ENCODE measurements around the gene IL17RC.
A peak's percentile ranks its signal among the peaks of the same experiment; 100 is the strongest.
"Not testable (repeated sequence)": the region's sequence is repeated elsewhere in the genome, so short reads cannot be mapped to it uniquely, and the experiment has no call there.

The IL17RC gene

GRCh38 chr3:9914559-9915253 is 2.2 kb upstream of the IL17RC start:
- no peak for DNase-seq (ENCODE audit: low read depth in 2 of 2, low spot score in 1 of 2)

DNA sequence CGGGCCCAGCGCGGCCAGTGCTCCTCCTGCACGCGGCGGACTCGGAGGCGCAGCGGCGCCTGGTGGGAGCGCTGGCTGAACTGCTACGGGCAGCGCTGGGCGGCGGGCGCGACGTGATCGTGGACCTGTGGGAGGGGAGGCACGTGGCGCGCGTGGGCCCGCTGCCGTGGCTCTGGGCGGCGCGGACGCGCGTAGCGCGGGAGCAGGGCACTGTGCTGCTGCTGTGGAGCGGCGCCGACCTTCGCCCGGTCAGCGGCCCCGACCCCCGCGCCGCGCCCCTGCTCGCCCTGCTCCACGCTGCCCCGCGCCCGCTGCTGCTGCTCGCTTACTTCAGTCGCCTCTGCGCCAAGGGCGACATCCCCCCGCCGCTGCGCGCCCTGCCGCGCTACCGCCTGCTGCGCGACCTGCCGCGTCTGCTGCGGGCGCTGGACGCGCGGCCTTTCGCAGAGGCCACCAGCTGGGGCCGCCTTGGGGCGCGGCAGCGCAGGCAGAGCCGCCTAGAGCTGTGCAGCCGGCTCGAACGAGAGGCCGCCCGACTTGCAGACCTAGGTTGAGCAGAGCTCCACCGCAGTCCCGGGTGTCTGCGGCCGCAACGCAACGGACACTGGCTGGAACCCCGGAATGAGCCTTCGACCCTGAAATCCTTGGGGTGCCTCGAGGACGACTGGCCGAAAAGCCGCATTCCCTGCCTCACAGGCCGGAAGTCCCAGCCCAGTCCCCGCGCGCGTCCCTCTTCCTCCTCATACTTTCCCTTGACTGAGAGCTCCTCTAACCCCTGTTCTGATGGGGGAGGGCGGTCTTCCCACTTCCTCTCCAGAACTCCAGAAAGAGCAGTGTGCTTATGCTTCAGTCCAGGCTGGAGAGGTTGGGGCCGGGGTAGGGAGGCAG is 1.4 kb upstream of the IL17RC start:
- no peak for DNase-seq (ENCODE audit: low read depth in 2 of 2, low spot score in 1 of 2)

DNA sequence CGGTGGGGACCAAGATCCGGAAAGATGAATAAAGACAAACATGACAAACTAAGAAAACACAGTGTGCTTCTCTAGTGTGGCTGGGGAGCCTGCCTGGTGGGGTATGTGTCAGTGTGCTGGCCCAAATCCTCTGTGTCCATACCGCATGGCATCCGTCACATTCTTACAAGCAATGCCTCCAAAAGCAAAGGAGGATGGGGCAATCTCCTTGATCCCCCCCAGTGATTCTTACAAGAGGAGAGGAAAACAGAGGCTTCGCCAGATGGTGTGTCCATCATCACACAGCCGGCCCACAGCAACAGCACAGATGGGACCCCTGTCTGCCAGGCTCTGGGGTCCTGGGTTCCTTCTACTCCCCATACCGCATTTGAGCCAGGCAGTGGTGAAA is 558 bp upstream of the IL17RC start:
- DNase-seq (ENCODE audit: low read depth in 2 of 2, low spot score in 1 of 2) = no peak

- no peak for DNase-seq (ENCODE audit: low read depth in 2 of 2, low spot score in 1 of 2)
Measured at GRCh38 chr3:9917820-9918219, 922 bp downstream of the IL17RC start.

- DNase-seq (ENCODE audit: low read depth in 2 of 2, low spot score in 1 of 2) = no peak
Measured at GRCh38 chr3:9918261-9919038, 1.6 kb downstream of the IL17RC start.

DNA sequence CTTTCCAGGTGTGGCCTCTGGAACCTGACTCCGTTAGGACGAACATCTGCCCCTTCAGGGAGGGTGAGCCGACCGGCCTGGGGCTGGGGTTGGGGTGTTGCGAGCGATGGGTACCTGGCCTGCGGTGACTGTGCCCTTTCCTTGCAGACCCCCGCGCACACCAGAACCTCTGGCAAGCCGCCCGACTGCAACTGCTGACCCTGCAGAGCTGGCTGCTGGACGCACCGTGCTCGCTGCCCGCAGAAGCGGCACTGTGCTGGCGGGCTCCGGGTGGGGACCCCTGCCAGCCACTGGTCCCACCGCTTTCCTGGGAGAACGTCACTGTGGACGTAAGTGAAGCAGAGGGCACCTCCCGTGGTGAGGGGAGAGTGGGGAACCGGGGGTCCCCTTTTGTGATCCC is 11.3 kb downstream of the IL17RC start:
- DNase-seq (ENCODE audit: low read depth in 2 of 2, low spot score in 1 of 2) = no peak

DNA sequence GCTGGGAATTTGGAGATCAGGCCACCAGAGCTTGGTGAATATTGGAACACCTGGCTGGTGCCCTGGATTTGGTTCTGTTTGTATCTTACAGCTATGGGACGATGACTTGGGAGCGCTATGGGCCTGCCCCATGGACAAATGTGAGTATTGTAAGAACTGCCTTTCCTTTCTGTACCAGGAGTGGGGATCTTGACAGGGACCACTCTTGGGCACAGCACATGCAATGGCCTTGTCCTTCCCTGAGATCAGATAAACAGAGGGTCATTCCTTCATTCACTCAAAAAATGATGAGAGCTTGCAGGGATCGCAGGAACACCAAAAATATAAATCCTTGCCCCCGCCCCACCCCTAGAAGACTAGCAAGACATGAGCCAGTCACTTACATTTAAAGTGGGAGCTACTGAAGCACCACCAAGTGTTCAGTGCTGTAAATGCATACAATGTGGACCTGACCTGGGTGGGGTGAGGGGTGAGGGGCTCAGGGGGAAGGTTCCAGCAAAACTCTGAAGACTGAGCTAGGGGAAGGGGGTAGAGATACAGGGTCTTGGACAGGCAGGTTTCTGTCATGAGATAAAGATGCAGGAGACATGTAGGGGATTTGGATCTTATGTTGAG is 14.0 kb downstream of the IL17RC start:
- DNase-seq (ENCODE audit: low read depth in 2 of 2, low spot score in 1 of 2) = no peak

DNA sequence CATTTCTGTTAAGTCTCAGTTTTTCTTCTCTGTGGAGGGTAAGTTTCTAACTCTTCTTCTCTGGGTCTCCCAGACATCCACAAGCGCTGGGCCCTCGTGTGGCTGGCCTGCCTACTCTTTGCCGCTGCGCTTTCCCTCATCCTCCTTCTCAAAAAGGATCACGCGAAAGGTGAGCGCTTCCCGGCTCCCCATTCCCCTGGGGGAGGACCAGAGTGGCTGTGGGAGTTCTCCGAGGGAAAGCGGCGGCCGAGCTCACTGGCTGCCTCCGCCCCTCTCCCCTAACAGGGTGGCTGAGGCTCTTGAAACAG is 15.6 kb downstream of the IL17RC start:
- no peak for DNase-seq (ENCODE audit: low read depth in 2 of 2, low spot score in 1 of 2)

DNA sequence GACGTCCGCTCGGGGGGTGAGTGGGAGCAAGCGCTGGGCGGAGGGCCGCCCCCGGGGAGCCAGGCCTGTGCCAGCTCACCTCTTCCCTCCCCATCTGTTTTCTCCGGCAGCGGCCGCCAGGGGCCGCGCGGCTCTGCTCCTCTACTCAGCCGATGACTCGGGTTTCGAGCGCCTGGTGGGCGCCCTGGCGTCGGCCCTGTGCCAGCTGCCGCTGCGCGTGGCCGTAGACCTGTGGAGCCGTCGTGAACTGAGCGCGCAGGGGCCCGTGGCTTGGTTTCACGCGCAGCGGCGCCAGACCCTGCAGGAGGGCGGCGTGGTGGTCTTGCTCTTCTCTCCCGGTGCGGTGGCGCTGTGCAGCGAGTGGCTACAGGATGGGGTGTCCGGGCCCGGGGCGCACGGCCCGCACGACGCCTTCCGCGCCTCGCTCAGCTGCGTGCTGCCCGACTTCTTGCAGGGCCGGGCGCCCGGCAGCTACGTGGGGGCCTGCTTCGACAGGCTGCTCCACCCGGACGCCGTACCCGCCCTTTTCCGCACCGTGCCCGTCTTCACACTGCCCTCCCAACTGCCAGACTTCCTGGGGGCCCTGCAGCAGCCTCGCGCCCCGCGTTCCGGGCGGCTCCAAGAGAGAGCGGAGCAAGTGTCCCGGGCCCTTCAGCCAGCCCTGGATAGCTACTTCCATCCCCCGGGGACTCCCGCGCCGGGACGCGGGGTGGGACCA is 16.1 kb downstream of the IL17RC start:
- DNase-seq (ENCODE audit: low read depth in 2 of 2, low spot score in 1 of 2) = peak; percentile 60 to 80

DNA sequence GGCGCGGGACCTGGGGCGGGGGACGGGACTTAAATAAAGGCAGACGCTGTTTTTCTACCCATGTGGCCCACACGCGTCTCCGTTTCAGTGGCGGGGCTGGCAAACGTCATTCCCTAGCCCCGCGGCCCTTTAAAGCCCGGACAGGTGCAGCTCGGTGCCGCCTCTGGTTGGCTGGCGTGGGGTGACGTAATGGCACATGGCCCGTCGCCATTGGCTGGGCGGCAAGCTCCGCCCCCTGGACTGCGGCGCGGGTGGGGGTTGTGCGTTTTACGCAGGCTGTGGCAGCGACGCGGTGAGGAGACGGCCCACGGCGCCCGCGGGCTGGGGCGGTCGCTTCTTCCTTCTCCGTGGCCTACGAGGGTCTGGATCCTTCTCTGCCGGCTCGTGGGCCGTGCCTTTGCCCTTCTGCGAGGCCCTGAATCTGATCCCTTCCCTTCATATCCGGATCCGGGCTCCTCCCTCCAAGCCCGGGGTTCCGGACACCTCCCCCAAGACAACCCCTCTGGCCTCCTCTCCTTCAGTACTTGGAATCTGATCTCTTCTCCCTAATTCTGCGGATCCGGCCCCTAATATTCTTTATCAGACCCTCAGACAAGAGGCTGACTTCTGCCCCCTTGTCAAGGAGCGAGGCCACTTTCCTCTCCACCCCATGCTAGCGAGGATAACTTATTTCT is 16.8 kb downstream of the IL17RC start, which contains the start of gene CRELD1:
CRELD1 (plus strand) TSS at position 274 of the 674 bp plus-strand sequence. CDS start 605 bp downstream, outside the sequence.
- peak; percentile 95 to 96 for DNase-seq (ENCODE audit: low read depth in 2 of 2, low spot score in 1 of 2)

DNA sequence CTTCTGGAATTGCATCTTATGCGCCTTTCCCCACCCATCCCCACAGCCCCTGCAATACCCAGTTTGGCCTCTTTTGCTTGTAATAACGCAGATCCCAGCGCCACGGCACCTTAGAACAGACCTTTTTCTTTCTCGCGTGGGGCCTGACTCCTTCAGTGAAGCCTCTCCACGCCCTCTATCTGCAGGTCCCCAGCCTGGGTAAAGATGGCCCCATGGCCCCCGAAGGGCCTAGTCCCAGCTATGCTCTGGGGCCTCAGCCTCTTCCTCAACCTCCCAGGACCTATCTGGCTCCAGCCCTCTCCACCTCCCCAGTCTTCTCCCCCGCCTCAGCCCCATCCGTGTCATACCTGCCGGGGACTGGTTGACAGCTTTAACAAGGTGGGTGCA is 17.3 kb downstream of the IL17RC start:
- no peak for DNase-seq (ENCODE audit: low read depth in 2 of 2, low spot score in 1 of 2)

GRCh38 chr3:9934993-9935392 is 18.1 kb downstream of the IL17RC start:
- no peak for DNase-seq (ENCODE audit: low read depth in 2 of 2, low spot score in 1 of 2)

DNA sequence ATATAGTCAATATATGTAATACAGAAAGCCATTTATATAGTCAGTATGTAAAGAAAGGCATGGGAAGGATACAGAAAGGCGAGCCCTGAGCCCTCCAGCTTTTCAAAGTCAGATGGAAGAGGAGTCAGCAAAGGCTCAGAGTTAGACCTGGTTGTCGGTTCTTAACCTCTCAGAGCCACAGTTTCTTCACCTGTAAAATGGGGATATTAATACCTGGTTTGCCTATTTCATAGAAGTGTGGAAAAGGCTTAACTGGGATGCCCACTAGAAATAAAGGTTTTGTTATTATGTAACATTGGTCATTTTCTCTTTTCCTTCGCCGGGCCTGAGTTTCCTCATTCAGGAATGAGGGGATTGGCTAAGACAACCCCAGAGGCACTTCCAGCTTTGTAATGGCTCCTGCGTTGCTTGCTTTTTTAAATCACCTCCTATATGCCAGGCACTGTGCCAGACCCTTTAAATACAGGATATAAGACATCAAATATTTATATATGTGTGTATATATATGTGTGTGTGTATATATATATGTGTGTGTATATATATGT is 19.1 kb downstream of the IL17RC start:
- no peak for DNase-seq (ENCODE audit: low read depth in 2 of 2, low spot score in 1 of 2)

DNA sequence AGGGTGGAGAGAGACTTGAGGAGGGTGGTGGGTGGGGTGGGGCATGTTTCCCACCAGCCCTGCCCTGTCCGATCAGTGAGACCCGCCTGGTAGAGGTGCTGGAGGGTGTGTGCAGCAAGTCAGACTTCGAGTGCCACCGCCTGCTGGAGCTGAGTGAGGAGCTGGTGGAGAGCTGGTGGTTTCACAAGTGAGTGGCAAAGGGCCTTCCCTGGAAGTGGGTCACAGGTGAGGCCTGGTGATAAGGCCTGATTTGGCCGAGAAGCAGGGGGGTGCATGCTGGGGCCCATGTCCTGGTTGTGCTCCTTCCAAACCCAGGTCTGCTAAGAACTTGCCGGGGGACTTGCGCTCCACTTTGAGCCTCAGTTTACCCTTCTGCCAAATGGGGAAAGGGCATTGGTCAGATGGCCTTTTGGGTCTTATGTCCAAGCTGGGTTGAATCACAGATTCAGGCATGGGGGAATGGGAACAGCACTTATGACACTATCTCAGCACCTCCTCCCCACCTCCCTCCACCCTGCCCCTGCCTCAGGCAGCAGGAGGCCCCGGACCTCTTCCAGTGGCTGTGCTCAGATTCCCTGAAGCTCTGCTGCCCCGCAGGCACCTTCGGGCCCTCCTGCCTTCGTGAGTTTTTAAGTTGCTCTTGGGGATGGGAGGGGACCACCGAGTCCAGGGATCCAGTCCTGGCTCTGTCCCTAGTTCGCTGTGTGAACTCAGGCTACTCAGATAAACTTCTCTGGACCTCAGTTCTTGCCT is 20.8 kb downstream of the IL17RC start:
- no peak for DNase-seq (ENCODE audit: low read depth in 2 of 2, low spot score in 1 of 2)

DNA sequence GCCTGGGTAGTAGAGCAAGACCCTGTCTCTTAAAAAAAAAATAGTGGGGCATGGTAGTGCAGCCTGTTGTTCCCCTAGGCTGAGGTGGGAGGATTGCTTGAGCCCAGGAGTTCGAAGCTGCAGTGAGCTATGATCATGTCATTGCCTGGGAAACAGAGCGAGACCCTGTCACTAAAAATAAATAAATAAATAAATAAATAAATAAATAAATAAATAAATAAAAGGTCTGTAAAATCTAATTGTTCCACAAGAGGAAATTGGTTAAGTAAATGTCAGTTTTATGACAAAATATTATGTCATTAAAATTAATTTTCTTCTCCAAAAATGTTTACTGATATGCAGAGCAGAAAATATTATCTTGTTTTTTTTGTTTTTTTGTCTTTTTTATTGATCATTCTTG is 22.1 kb downstream of the IL17RC start:
- DNase-seq (ENCODE audit: low read depth in 2 of 2, low spot score in 1 of 2) = no peak

DNA sequence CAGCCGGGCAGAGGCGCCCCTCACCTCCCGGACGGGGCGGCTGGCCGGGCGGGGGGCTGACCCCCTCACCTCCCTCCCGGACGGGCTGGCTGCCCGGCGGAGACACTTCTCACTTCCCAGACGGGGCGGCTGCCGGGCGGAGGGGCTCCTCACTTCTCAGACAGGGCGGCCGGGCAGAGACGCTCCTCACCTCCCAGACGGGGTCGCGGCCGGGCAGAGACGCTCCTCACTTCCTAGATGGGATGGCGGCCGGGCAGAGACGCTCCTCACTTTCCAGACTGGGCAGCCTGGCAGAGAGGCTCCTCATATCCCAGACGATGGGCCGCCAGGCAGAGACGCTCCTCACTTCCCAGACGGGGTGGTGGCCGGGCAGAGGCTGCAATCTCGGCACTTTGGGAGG is 23.0 kb downstream of the IL17RC start:
- DNase-seq (ENCODE audit: low read depth in 2 of 2, low spot score in 1 of 2) = not testable (repeated sequence)

DNA sequence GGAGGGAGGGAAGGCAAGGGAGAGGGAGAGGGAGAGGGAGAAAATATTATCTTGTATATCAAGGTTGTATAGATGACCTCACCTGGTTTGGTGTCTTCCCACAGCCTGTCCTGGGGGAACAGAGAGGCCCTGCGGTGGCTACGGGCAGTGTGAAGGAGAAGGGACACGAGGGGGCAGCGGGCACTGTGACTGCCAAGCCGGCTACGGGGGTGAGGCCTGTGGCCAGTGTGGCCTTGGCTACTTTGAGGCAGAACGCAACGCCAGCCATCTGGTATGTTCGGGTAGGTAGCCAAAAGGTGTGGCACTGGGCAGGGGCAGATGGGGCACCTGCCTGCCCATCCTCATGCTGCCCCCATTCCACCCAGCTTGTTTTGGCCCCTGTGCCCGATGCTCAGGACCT is 23.8 kb downstream of the IL17RC start:
- DNase-seq (ENCODE audit: low read depth in 2 of 2, low spot score in 1 of 2) = no peak

GRCh38 chr3:9942164-9942563 is 25.3 kb downstream of the IL17RC start:
- DNase-seq (ENCODE audit: low read depth in 2 of 2, low spot score in 1 of 2) = no peak

All from stimulated activated CD8-positive, alpha-beta memory T cell treated with anti-CD3 and anti-CD28 coated beads, Interleukin-4, amount 100 ng/mL, for 1 hour (primary cell).